ENCODE results near the gene PDIA2. TPM values are rescaled to one million over a fixed set of nuclear protein-coding genes. Genes with fewer than 3 reads are reported as not detected.

The PDIA2 gene
- total and polyA plus RNA-seq, 7 donors = 0.60 to 5.5 (median 0.82) TPM; not detected in 1

DNA sequence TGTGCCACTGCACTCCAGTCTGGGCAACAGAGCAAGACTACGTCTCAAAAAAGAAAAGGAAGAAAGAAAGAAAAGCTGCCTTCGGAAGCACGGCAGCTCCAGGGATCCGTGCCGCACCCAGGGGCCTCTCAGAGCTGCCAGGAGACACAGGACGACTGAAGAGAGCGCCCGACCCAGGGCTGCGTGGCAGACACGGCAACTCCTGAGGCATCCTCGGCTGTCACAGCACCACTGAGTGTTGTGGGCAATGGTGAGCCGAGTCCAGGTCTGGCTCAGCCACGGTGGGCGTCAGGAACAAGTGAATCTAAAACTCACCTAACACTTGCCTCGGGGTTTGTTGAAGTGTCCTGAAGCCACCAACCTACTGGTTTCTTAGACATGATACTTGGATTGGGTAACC lies 28.8 kb downstream of the PDIA2 start:
- H3K9me3 ChIP-seq = no peaks in the 10 kb centered on the region
- H3K4me1 ChIP-seq = no peaks in the 10 kb centered on the region
- no peak overlapping the region for H3K27ac ChIP-seq
- H3K27me3 ChIP-seq = no peaks in the 10 kb centered on the region
- intact Hi-C loops (cut with DNase I) = no loop called here
- TF ChIP-seq CTCF (IDR thresholded peaks at IDR 0.05) (no peak), EP300 (IDR thresholded peaks at IDR 0.05) (no peak), POLR2A (IDR thresholded peaks at IDR 0.05) (no peak), POLR2AphosphoS5 (IDR thresholded peaks at IDR 0.05) (no peak)
- no peak for DNase-seq
- H3K4me3 ChIP-seq = no peak overlapping the region
- WGBS, 2 donors = 96 to 97% methylated on average over 15 of the region's 15 CpGs
- peaks cover 8 to 64% (median 33%) of the 10 kb centered on the region in 4 donors for H3K36me3 ChIP-seq

- H3K4me3 ChIP-seq = no peak overlapping the region
- H3K36me3 ChIP-seq = peaks cover 8 to 51% (median 30%) of the 10 kb centered on the region in 4 donors
- TF ChIP-seq CTCF (IDR thresholded peaks at IDR 0.05) = no peak
- TF ChIP-seq POLR2A (IDR thresholded peaks at IDR 0.05) = no peak
- TF ChIP-seq POLR2AphosphoS5 (IDR thresholded peaks at IDR 0.05) = no peak
- no peak for TF ChIP-seq EP300 (IDR thresholded peaks at IDR 0.05)
- WGBS, 2 donors = 95 to 97% methylated on average over 16 of the region's 16 CpGs
- H3K4me1 ChIP-seq = no peaks in the 10 kb centered on the region
- DNase-seq = no peak
- intact Hi-C loops (cut with DNase I) = no loop called here
- H3K27ac ChIP-seq = no peak overlapping the region
- no peaks in the 10 kb centered on the region for H3K27me3 ChIP-seq
- H3K9me3 ChIP-seq = no peaks in the 10 kb centered on the region
Measured at GRCh38 chr16:314351-314750, 31.4 kb downstream of the PDIA2 start.

- DNase-seq = no peak
- H3K27ac ChIP-seq = no peak overlapping the region
- intact Hi-C loops (cut with DNase I) = no loop called here
- 77 to 82% methylated on average over 14 of the region's 14 CpGs for WGBS, 2 donors
- no peak for TF ChIP-seq POLR2AphosphoS5 (IDR thresholded peaks at IDR 0.05)
- no peak for TF ChIP-seq POLR2A (IDR thresholded peaks at IDR 0.05)
- no peak for TF ChIP-seq CTCF (IDR thresholded peaks at IDR 0.05)
- no peak for TF ChIP-seq EP300 (IDR thresholded peaks at IDR 0.05)
- no peaks in the 10 kb centered on the region for H3K4me1 ChIP-seq
- no peaks in the 10 kb centered on the region for H3K27me3 ChIP-seq
- H3K9me3 ChIP-seq = no peaks in the 10 kb centered on the region
- no peak overlapping the region for H3K4me3 ChIP-seq
- peaks cover 8 to 48% (median 29%) of the 10 kb centered on the region in 4 donors for H3K36me3 ChIP-seq
Measured at GRCh38 chr16:314795-315299, 31.9 kb downstream of the PDIA2 start.

DNA sequence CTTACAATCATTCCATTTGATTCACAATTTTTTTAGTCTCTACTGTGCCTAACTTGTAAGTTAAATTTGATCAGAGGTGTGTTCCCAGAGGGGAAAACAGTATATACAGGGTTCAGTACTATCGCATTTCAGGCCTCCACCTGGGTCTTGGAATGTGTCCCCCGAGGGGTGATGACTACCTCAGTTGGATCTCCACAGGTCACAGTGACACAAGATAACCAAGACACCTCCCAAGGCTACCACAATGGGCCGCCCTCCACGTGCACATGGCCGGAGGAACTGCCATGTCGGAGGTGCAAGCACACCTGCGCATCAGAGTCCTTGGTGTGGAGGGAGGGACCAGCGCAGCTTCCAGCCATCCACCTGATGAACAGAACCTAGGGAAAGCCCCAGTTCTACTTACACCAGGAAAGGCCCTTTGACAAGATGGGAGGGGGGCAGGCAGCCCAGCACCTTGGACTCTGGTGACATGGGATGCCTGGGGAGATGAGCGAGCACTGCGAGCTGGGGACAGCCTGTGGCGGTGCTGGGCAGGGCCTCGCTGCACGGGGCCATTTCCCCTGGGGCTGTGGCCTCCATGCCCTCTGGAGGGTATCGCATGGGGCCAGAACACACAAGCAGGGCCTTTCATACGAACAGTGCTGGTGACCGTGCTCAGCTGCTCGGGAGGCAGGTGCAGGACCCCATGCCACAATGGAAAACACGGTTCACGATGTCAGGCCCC lies 33.9 kb downstream of the PDIA2 start:
- WGBS, 2 donors = 92 to 94% methylated on average over 19 of the region's 19 CpGs
- Histone ChIP-seq H3K4me3 (no peak overlapping the region), H3K4me1 (no peaks in the 10 kb centered on the region), H3K36me3 (peaks cover 8 to 38% (median 23%) of the 10 kb centered on the region in 4 donors), H3K27me3 (no peaks in the 10 kb centered on the region), H3K27ac (no peak overlapping the region), H3K9me3 (no peaks in the 10 kb centered on the region)
- no peak for DNase-seq
- intact Hi-C loops (cut with DNase I) = no loop called here
- TF ChIP-seq CTCF (IDR thresholded peaks at IDR 0.05) = no peak
- no peak for TF ChIP-seq POLR2AphosphoS5 (IDR thresholded peaks at IDR 0.05)
- no peak for TF ChIP-seq POLR2A (IDR thresholded peaks at IDR 0.05)
- TF ChIP-seq EP300 (IDR thresholded peaks at IDR 0.05) = no peak
